Hypothalamus (tissue), 51 donors: ENCODE data around the gene KRT80.

Source experiments
- DNase-seq, 51 donors: peaks; one replicate each; lab custom pipeline; 2025; lab: John Stamatoyannopoulos, UW

Gene KRT80

GRCh38 chr12:52182898-52183543 is 8.8 kb downstream of the KRT80 start:
- no peak for DNase-seq

DNA sequence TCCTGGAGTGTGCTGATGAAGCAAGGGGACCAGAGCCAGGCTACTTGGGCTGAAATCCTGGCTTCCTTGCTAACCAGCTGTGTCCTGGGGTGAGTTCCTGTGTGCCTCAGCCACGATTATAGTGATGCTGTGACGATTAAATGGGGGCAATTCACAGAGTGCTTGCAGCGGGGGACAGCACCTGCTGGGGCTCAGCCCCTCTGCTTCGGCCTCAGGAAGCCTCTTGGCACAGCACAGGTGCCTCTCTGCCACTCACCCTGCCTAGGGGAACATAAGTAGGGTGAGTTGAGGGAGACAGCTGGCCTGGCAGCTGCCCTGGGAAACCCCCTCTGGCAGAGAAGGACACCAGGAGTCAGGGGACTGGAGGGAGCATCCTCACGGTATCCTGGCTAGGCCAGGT is 9.4 kb downstream of the KRT80 start:
- DNase-seq: no peak

DNA sequence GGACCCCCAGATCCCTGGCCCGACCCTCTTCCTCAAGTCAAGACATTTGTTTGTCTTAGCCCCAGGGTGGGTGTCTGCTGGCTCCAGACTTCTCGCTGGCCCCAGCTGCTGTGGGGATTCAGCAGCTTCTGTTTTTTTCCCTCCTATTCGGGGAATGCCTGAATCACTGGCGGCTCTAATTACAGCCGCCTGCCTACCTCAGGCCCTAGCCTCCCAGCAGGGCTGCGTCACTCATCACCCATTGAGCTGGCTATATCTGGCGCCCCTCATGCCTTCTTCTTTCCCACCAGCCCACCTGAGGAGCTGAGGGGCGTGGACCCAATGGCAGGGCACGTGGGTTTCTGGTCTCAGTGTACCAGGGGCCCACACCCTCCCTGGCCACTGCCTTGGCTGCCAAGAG is 10.1 kb downstream of the KRT80 start:
- DNase-seq: peak in 1 of 51 donors; percentile 43

- no peak for DNase-seq
These were observed 10.7 kb downstream of the KRT80 start for GRCh38 chr12:52180971-52181628.

- no peak for DNase-seq
These were observed 12.3 kb downstream of the KRT80 start for GRCh38 chr12:52179396-52179973.

GRCh38 chr12:52178984-52179383 is 12.8 kb downstream of the KRT80 start:
- DNase-seq: no peak

DNA sequence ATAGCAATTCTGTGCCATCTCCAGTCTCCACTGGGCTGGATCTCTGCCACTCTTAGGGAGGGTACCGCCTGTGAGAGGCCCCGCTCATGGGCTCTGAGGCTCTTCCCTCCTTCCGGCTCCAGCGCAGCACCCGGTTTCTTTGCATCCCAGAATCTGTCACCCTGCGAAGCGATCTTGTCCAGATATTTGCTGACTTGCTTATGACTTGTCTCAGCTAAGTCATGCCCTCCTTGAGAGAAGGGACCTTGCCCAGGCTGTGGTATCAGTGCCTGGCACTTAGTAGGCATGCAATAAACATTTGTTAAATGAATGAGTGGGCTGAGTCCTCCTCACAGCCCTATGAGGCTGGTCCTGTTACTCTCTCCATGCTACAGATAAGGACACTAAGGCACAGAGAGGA is 13.4 kb downstream of the KRT80 start:
- no peak for DNase-seq

- DNase-seq: no peak
These were observed 16.2 kb downstream of the KRT80 start for GRCh38 chr12:52175371-52176350.

- DNase-seq: no peak
These were observed 18.3 kb downstream of the KRT80 start for GRCh38 chr12:52173526-52173925.

DNA sequence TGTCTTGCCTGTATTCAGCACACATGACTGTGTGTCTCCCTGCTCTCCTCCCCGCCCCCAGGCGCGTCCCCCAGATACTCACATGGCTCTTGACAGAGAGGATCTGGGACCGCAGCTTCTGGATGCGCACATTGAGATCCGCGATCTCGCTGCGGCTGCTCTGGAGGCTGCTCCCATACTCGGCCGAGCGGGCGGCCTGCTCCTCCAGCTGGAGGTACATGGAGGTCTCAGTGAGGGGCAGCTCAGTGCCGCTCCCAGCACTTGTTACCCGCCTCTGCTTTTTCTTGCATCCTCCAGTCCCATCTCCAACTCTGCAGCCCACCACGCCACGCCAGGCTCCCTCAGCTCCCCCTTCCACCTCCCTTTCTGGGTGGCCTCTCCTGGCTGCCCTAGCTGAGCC is 18.9 kb downstream of the KRT80 start:
- DNase-seq: no peak

DNA sequence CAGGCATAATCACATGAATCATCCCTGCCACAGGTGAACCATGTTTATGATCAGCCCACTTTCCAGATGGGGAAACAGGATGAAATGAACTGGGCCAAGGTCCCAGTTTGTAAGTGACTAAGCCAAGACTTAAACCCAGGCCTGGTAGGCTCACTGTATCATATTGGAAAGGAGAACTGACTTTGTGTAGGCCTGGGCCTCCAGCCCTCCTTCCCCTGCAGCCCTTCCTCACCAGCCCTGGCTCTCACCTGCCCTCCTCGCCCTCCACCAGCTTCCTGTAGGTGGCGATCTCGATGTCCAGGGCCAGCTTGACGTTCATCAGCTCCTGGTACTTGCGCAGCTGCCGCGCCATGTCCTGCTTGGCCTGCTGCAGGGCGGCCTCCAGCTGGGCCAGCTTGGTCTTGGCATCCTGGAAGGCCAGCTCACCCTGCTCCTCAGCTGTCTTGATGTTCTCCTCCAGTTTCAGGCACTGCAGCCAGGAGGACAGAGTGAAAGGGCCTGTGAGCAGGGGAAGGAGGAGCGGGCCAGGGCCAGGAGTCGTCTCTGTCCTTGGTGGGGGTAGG is 19.8 kb downstream of the KRT80 start:
- DNase-seq: no peak

DNA sequence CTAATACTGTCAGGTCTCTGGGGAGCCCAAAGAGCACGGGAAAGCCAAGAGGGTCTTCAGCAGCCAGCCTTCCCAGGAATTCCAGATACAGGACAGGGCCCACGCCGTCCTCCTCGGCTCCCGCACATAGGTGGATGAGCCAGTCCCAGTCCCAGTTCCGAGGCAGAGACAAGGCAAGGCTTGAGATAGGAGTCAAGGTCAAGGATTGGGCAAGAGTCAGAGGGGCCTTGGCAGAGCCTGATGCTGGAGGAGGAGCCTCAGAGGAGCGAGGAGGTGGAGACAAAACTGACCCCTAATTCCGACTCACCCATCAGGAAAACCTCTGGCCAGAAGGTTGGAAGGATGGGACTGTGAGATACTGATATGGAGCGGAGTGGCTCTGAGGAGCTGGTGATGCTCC is 21.0 kb downstream of the KRT80 start:
- no peak for DNase-seq

- no peak for DNase-seq
These were observed 21.9 kb downstream of the KRT80 start for GRCh38 chr12:52169886-52170285.

GRCh38 chr12:52168019-52168717 is 23.6 kb downstream of the KRT80 start:
- DNase-seq: no peak

DNA sequence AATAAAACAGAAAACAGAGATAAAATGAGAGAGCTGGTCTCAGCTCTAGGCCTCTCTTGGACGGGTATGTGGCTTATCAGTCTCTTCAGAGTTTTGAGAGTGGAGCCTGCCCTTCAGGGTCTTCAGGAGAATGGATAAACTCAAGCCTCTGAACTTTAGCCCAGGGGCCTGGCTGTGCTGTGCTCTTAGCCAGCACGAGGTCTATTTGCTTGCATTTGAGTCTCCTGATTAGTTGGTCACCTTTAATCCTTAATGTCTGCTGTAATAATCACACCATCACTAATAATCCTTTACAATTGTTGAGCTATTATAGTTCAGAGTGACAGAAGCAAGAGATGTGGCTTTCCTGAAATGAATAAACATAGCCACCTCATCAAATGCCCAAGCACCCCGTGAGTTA is 24.3 kb downstream of the KRT80 start:
- DNase-seq: no peak

DNA sequence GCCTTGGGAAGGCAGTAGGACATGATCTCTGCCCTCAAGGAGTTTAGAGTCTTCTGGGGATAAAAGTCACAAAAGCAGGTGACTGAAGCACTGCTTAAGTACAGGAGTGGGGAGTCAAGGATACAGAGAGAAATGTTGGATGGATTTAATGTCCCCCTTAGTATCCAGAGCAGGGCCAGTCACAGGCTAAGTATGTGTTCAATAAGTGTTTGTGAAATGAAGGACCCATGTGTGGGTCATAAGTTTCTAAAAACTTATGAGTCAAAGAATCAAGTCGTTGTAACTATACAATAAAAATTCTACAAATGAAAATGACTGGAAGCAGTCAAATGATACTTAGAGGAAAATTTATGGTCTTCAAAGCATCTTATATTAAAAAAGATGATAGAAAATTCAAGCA is 25.1 kb downstream of the KRT80 start:
- no peak for DNase-seq

- DNase-seq: no peak
These were observed 26.5 kb downstream of the KRT80 start for GRCh38 chr12:52165096-52165855.

DNA sequence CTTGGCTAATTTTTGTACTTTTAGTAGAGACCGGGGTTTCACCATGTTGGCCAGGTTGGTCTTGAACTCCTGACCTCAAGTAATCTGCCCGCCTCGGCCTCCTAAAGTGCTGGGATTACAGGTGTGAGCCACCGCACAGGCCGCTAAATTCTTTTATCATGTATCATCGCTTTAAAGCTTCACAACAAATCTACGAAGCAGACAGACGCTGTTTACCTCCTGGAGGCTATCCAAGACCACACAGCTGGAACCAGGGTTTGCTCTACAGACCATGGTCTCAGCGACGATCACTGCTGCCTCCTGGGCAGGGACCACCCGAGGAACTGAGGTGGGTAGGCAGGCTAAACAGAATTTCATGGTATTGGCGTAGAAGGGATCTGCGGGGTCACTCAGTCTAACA is 27.2 kb downstream of the KRT80 start:
- no peak for DNase-seq

DNA sequence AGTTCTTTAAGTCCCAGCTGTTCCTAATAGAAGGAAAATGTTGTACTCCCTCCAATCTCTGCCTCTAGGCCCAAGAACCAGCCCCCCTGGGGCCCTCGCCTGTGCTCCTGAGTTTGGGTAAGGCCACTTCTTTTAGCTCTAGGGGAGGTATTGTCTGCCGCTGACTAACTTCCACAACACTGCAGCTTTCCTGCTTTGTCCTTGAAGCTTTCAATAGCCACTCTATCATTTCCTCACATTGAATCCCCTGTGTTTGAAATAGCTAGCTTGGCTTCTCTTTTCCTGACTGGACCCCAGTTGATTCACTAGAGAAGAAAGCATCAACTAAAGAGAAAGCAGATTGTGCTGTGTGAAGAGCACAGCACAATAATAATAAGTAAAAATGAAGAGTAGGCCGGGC is 28.8 kb downstream of the KRT80 start:
- DNase-seq: no peak
